ENCODE results near the gene AIFM2. TPM values are rescaled to one million over a fixed set of nuclear protein-coding genes. Genes with fewer than 3 reads are reported as not detected.
"Not testable (repeated sequence)": the region's sequence is repeated elsewhere in the genome, so short reads cannot be mapped to it uniquely, and the experiment has no call there.

AIFM2 gene
- total RNA-seq, 3 donors from 2014 or later: 21.0 to 23.0 (median 22.7) TPM

DNA sequence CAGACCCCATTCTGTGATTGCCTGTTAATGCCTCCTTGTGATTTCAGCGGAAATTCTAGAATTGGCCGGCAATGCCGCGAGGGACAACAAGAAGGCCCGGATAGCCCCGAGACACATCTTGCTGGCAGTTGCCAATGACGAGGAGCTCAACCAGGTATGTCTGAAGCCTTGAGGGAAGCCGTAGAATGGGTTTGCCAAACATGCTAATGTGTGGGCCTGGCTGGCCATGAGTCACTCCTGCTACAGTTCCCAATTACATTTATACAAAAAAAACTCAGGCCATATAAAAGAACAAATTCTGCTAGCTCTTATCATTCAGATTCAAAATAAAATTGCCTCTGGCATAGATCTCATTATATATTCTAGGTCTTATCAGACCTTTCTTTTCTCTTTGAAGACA is 42.6 kb downstream of the AIFM2 start:
- intact Hi-C loops (cut with DNase I, micrococcal nuclease): no loop called here
- ATAC-seq: no peak

DNA sequence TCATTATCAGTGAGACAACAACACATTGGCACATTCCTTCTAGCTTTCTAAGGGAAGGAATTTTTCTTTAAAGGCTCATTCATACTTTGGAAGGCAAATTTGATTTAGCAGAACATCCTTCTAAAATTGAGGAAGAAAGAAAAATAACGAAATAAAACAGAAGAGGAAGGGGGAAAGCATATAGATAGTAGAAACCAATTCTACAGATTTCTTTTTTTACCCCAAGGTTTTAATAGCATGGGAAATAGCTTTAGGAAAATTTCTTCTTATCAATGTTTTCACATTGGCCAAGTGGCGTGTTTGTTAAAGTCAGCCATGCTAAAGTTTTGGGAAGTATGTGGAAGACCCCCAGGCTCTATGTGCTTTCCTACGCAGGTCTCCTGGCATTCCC is 44.3 kb downstream of the AIFM2 start:
- no peak for ATAC-seq

More for the DNA sequence above, 42.6 kb downstream of the AIFM2 start:
- H3K36me3 ChIP-seq (ENCODE audit: low read depth): no peaks in the 10 kb centered on the region
- H3K4me1 ChIP-seq (ENCODE audit: low read depth): no peaks in the 10 kb centered on the region
- no peak for TF ChIP-seq CTCF (IDR thresholded peaks at IDR 0.05)
- H3K4me3 ChIP-seq: no peak overlapping the region
- no peak for DNase-seq
- no peaks in the 10 kb centered on the region for H3K9me3 ChIP-seq

GRCh38 chr10:70087616-70088307 is 44.9 kb downstream of the AIFM2 start:
- no peaks in the 10 kb centered on the region for H3K36me3 ChIP-seq (ENCODE audit: low read depth)
- no peak for DNase-seq
- no peak overlapping the region for H3K4me3 ChIP-seq
- no peak for TF ChIP-seq CTCF (IDR thresholded peaks at IDR 0.05)
- H3K9me3 ChIP-seq: no peaks in the 10 kb centered on the region
- H3K4me1 ChIP-seq (ENCODE audit: low read depth): no peaks in the 10 kb centered on the region
- intact Hi-C loops (cut with DNase I, micrococcal nuclease): no loop called here
- no peak for ATAC-seq

More for the DNA sequence above, 44.3 kb downstream of the AIFM2 start:
- H3K4me3 ChIP-seq: no peak overlapping the region
- intact Hi-C loops (cut with DNase I, micrococcal nuclease): no loop called here
- H3K4me1 ChIP-seq (ENCODE audit: low read depth): no peaks in the 10 kb centered on the region
- TF ChIP-seq CTCF (IDR thresholded peaks at IDR 0.05): no peak
- H3K9me3 ChIP-seq: no peaks in the 10 kb centered on the region
- DNase-seq: no peak
- H3K36me3 ChIP-seq (ENCODE audit: low read depth): no peaks in the 10 kb centered on the region

GRCh38 chr10:70085975-70086613 is 46.5 kb downstream of the AIFM2 start:
- ATAC-seq: no peak
- DNase-seq: no peak
- no peaks in the 10 kb centered on the region for H3K9me3 ChIP-seq
- no peaks in the 10 kb centered on the region for H3K36me3 ChIP-seq (ENCODE audit: low read depth)
- no peak overlapping the region for H3K4me3 ChIP-seq
- intact Hi-C loops (cut with DNase I, micrococcal nuclease): no loop called here
- TF ChIP-seq CTCF (IDR thresholded peaks at IDR 0.05): no peak
- H3K4me1 ChIP-seq (ENCODE audit: low read depth): no peaks in the 10 kb centered on the region

- no peak for TF ChIP-seq CTCF (IDR thresholded peaks at IDR 0.05)
- no peaks in the 10 kb centered on the region for H3K9me3 ChIP-seq
- H3K4me3 ChIP-seq: no peak overlapping the region
- ATAC-seq (no peak), DNase-seq (no peak)
- intact Hi-C loops (cut with DNase I, micrococcal nuclease): no loop called here
- no peaks in the 10 kb centered on the region for H3K36me3 ChIP-seq (ENCODE audit: low read depth)
- H3K4me1 ChIP-seq (ENCODE audit: low read depth): no peaks in the 10 kb centered on the region
Observed at GRCh38 chr10:70084189-70084588, 48.4 kb downstream of the AIFM2 start.

DNA sequence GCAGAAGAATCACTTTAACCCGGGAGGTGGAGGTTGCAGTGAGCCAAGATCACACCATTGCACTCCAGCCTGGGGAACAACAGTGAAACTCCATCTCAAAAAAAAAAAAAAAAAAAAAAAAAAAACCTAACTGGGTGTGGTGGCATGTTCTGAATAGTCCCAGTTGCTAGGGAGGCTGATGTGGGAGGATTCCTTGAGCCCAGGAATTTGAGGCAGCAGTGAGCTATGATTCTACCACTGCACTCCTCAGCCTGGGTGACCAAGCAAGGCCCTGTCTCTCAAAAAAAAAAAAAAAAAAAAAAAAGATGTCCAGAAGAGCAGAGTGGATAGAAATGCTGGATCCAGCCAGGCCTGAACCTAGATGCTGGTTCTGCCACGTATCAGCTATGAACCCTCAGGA is 51.8 kb downstream of the AIFM2 start:
- H3K4me3 ChIP-seq; H3K4me1 ChIP-seq (ENCODE audit: low read depth); H3K9me3 ChIP-seq; ATAC-seq; DNase-seq; intact Hi-C loops (cut with DNase I, micrococcal nuclease); H3K36me3 ChIP-seq (ENCODE audit: low read depth): not testable (repeated sequence)

All from mucosa of descending colon (tissue), 3 donors.